ENCODE results near the gene TXNL4B. TPM values are rescaled to one million over a fixed set of nuclear protein-coding genes. Genes with fewer than 3 reads are reported as not detected.
"Not testable (repeated sequence)": the region's sequence is repeated elsewhere in the genome, so short reads cannot be mapped to it uniquely, and the experiment has no call there.

TXNL4B gene
- total RNA-seq, 1 donor from 2014 or later, result 23.7 TPM

GRCh38 chr16:72076991-72077706, 16.3 kb downstream of the TXNL4B start:
- H3K27me3 Mint-ChIP-seq; H3K9me3 Mint-ChIP-seq; H3K36me3 Mint-ChIP-seq (ENCODE audit: low read depth); DNase-seq; H3K4me3 Mint-ChIP-seq; H3K4me1 Mint-ChIP-seq; intact Hi-C loops (cut with micrococcal nuclease); H3K27ac Mint-ChIP-seq: not testable (repeated sequence)

DNA sequence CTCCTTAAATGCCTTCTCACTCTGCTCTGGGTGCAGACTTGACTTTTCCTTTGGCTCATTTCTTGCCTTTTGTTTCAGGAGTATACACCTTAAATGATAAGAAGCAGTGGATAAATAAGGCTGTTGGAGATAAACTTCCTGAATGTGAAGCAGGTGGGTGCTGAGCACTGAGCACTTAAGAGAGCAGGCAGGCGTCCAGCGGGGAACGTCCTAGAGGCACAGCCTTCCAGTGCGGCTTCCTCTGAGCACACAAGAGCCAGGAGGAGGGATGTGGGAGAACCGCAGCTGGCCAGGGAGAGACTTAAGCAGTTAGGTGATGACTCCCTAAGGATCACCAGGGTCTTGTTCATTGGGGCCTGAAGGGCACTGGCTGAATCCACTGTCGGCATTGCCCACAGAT, 18.4 kb downstream of the TXNL4B start:
- H3K27ac Mint-ChIP-seq, H3K9me3 Mint-ChIP-seq, H3K27me3 Mint-ChIP-seq: not testable (repeated sequence)

GRCh38 chr16:72073560-72074230, 19.7 kb downstream of the TXNL4B start:
- H3K9me3 Mint-ChIP-seq, result no peaks in the 10 kb centered on the region
- H3K27ac Mint-ChIP-seq, result no peak overlapping the region
- DNase-seq, result no peak
- H3K4me1 Mint-ChIP-seq, result no peaks in the 10 kb centered on the region
- H3K36me3 Mint-ChIP-seq (ENCODE audit: low read depth), result no peaks in the 10 kb centered on the region
- intact Hi-C loops (cut with micrococcal nuclease), result no loop called here
- H3K27me3 Mint-ChIP-seq, result no peaks in the 10 kb centered on the region
- no peak overlapping the region for H3K4me3 Mint-ChIP-seq

More for the DNA sequence above, 18.4 kb downstream of the TXNL4B start:
- DNase-seq; H3K36me3 Mint-ChIP-seq (ENCODE audit: low read depth); H3K4me1 Mint-ChIP-seq; intact Hi-C loops (cut with micrococcal nuclease); H3K4me3 Mint-ChIP-seq: not testable (repeated sequence)

DNA sequence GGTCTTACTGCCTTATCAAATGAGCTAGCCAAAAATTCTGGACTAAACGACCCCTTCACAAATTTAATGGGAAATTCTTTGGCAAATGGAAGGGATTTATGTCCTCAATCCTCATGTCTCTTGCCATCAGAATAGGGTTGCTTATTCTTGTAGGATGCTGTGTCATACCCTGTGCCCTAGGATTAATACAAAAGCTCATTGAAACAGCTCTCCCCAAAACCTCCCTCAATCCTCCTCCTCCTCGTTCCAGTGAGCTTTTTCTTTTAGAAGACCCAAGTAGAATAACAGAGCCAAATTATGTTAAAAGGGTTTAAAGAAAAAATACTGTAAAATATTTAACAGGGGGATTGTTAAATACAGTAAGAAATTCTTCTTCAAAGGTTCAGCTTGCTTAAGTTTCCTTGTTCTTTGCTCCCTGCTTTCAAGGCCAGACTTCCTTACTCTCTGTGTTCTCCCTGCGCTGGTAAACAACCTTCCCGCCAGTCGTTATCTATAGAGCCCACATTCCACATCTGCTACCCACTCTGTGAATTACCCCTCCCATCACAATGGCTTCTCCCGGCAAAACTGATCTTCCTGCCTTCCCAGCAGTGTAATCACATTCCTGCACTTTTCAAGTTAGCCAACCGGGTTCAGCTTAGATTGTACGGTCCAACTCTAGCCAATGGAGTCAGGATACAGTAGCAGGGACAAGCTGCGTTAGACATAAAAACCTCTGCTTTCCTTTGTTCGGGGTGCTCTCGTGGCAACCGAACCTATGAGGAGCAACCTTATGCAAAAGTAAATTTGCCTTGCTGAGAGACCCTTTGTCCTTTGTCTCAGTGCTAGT, 20.7 kb downstream of the TXNL4B start:
- intact Hi-C loops (cut with micrococcal nuclease), result no loop called here
- H3K9me3 Mint-ChIP-seq, result no peaks in the 10 kb centered on the region
- no peaks in the 10 kb centered on the region for H3K27me3 Mint-ChIP-seq
- H3K27ac Mint-ChIP-seq, result no peak overlapping the region
- H3K4me3 Mint-ChIP-seq, result no peak overlapping the region
- H3K36me3 Mint-ChIP-seq (ENCODE audit: low read depth), result no peaks in the 10 kb centered on the region
- no peak for DNase-seq
- no peaks in the 10 kb centered on the region for H3K4me1 Mint-ChIP-seq

GRCh38 chr16:72068930-72069329, 24.5 kb downstream of the TXNL4B start:
- Mint-ChIP-seq H3K36me3 (ENCODE audit: low read depth) (no peaks in the 10 kb centered on the region), H3K4me1 (no peaks in the 10 kb centered on the region), H3K9me3 (no peaks in the 10 kb centered on the region), H3K4me3 (no peak overlapping the region), H3K27me3 (no peaks in the 10 kb centered on the region), H3K27ac (no peak overlapping the region)
- no peak for DNase-seq
- intact Hi-C loops (cut with micrococcal nuclease), result no loop called here

- Mint-ChIP-seq H3K4me3 (no peak overlapping the region), H3K4me1 (no peaks in the 10 kb centered on the region), H3K27ac (no peak overlapping the region), H3K27me3 (no peaks in the 10 kb centered on the region), H3K9me3 (no peaks in the 10 kb centered on the region), H3K36me3 (ENCODE audit: low read depth) (no peaks in the 10 kb centered on the region)
- peak; percentile 64 for DNase-seq
- intact Hi-C loops (cut with micrococcal nuclease), result loop anchor here (1.0 kb wide), 1 partner anchor 33 kb away; no protein-coding TSS in a partner anchor
Observed at GRCh38 chr16:72066747-72067146, 26.7 kb downstream of the TXNL4B start.

DNA sequence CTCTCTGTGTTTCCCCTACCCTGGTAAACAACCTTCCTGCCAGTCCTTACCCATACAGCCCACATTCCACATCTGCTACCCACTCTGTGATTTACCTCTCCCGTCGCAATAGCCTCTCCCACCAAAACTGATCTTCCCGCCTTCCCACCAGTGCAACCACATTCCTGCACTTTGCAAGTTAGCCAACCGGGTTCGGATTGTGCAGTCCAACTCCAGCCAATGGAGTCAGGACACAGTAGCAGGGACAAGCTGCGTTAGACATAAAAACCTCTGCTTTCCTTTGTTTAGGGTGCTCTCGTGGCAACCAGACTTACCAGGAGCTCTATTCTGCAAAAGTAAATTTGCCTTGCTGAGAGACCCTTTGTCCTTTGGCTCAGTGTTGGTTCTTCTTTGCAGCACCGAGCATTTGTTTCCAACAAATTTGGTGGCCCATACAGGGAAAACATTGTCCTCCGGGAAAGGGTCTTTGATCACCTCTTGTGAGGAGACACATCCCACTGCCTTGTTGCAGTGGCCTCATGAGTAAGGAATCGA, 29.0 kb downstream of the TXNL4B start:
- Mint-ChIP-seq H3K4me3 (no peak overlapping the region), H3K27me3 (no peaks in the 10 kb centered on the region), H3K27ac (no peak overlapping the region), H3K36me3 (ENCODE audit: low read depth) (no peaks in the 10 kb centered on the region), H3K9me3 (no peaks in the 10 kb centered on the region), H3K4me1 (no peaks in the 10 kb centered on the region)
- DNase-seq, result no peak
- intact Hi-C loops (cut with micrococcal nuclease), result no loop called here

GRCh38 chr16:72061564-72061963, 31.9 kb downstream of the TXNL4B start:
- DNase-seq, result no peak
- intact Hi-C loops (cut with micrococcal nuclease), result no loop called here
- no peaks in the 10 kb centered on the region for H3K36me3 Mint-ChIP-seq (ENCODE audit: low read depth)
- H3K27me3 Mint-ChIP-seq, result no peaks in the 10 kb centered on the region
- H3K27ac Mint-ChIP-seq, result no peak overlapping the region
- no peaks in the 10 kb centered on the region for H3K4me1 Mint-ChIP-seq
- no peaks in the 10 kb centered on the region for H3K9me3 Mint-ChIP-seq
- H3K4me3 Mint-ChIP-seq, result no peak overlapping the region

DNA sequence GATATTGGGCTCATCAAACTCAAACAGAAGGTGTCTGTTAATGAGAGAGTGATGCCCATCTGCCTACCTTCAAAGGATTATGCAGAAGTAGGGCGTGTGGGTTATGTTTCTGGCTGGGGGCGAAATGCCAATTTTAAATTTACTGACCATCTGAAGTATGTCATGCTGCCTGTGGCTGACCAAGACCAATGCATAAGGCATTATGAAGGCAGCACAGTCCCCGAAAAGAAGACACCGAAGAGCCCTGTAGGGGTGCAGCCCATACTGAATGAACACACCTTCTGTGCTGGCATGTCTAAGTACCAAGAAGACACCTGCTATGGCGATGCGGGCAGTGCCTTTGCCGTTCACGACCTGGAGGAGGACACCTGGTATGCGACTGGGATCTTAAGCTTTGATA, 33.0 kb downstream of the TXNL4B start:
- H3K27me3 Mint-ChIP-seq, result no peaks in the 10 kb centered on the region
- H3K9me3 Mint-ChIP-seq, result no peaks in the 10 kb centered on the region
- DNase-seq, result no peak
- H3K4me3 Mint-ChIP-seq, result no peak overlapping the region
- intact Hi-C loops (cut with micrococcal nuclease), result no loop called here
- H3K27ac Mint-ChIP-seq, result no peak overlapping the region
- H3K36me3 Mint-ChIP-seq (ENCODE audit: low read depth), result no peaks in the 10 kb centered on the region
- no peaks in the 10 kb centered on the region for H3K4me1 Mint-ChIP-seq

GRCh38 chr16:72059060-72059459, 34.4 kb downstream of the TXNL4B start:
- H3K9me3 Mint-ChIP-seq; H3K4me1 Mint-ChIP-seq; H3K27ac Mint-ChIP-seq; H3K4me3 Mint-ChIP-seq; DNase-seq; H3K36me3 Mint-ChIP-seq (ENCODE audit: low read depth); intact Hi-C loops (cut with micrococcal nuclease); H3K27me3 Mint-ChIP-seq: not testable (repeated sequence)

DNA sequence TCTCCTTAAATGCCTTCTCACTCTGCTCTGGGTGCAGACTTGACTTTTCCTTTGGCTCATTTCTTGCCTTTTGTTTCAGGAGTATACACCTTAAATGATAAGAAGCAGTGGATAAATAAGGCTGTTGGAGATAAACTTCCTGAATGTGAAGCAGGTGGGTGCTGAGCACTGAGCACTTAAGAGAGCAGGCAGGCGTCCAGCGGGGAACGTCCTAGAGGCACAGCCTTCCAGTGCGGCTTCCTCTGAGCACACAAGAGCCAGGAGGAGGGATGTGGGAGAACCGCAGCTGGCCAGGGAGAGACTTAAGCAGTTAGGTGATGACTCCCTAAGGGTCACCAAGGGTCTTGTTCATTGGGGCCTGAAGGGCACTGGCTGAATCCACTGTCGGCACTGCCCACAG, 36.1 kb downstream of the TXNL4B start:
- intact Hi-C loops (cut with micrococcal nuclease); H3K36me3 Mint-ChIP-seq (ENCODE audit: low read depth); H3K4me3 Mint-ChIP-seq; H3K27me3 Mint-ChIP-seq; H3K9me3 Mint-ChIP-seq; H3K27ac Mint-ChIP-seq; DNase-seq; H3K4me1 Mint-ChIP-seq: not testable (repeated sequence)

- DNase-seq, result no peak
- Mint-ChIP-seq H3K9me3 (no peaks in the 10 kb centered on the region), H3K4me1 (no peaks in the 10 kb centered on the region), H3K36me3 (ENCODE audit: low read depth) (no peaks in the 10 kb centered on the region), H3K27me3 (no peaks in the 10 kb centered on the region), H3K27ac (no peak overlapping the region), H3K4me3 (no peak overlapping the region)
- intact Hi-C loops (cut with micrococcal nuclease), result no loop called here
Observed at GRCh38 chr16:72055911-72056310, 37.5 kb downstream of the TXNL4B start.

GRCh38 chr16:72054254-72054847, 39.1 kb downstream of the TXNL4B start, which contains the start of gene HP:
Gene HP, plus strand, starts transcription at chr16:72054505. Its CDS starts 148 bp downstream, at chr16:72054653.
- intact Hi-C loops (cut with micrococcal nuclease); H3K4me3 Mint-ChIP-seq; H3K36me3 Mint-ChIP-seq (ENCODE audit: low read depth); H3K9me3 Mint-ChIP-seq; DNase-seq; H3K27me3 Mint-ChIP-seq; H3K27ac Mint-ChIP-seq; H3K4me1 Mint-ChIP-seq: not testable (repeated sequence)

Measured in activated CD4-positive, alpha-beta T cell treated with anti-CD3 and anti-CD28 coated beads, Interleukin-2, amount 10 ng/mL, durations not matched to agents 24 days and 14 days (primary cell).